A673 (cell line): Measurements from ENCODE around the gene MYOZ3.

ENCODE experiments used
- EZH2 ChIP-seq: fragments of 200-600 bp; sonication (generic); IDR thresholded peaks from 2 replicates; pipeline ENCODE4 v1.6.1; 2017; ENCODE audit warnings: borderline replicate concordance, low read depth, mild to moderate bottlenecking, mixed read lengths, antibody characterized with exemption, low read length; ENCODE audit not compliant: poor library complexity, severe bottlenecking
- TF ChIP-seq, protein P1 (sequence below): fragments of 300-800, 200-600 bp; sonication (generic); conservative IDR thresholded peaks from 2 replicates; pipeline ENCODE4 v1.5.1; 2017; ENCODE audit warnings: low read depth, mild to moderate bottlenecking, antibody characterized with exemption, low read length, moderate library complexity, mixed read lengths

DNA sequence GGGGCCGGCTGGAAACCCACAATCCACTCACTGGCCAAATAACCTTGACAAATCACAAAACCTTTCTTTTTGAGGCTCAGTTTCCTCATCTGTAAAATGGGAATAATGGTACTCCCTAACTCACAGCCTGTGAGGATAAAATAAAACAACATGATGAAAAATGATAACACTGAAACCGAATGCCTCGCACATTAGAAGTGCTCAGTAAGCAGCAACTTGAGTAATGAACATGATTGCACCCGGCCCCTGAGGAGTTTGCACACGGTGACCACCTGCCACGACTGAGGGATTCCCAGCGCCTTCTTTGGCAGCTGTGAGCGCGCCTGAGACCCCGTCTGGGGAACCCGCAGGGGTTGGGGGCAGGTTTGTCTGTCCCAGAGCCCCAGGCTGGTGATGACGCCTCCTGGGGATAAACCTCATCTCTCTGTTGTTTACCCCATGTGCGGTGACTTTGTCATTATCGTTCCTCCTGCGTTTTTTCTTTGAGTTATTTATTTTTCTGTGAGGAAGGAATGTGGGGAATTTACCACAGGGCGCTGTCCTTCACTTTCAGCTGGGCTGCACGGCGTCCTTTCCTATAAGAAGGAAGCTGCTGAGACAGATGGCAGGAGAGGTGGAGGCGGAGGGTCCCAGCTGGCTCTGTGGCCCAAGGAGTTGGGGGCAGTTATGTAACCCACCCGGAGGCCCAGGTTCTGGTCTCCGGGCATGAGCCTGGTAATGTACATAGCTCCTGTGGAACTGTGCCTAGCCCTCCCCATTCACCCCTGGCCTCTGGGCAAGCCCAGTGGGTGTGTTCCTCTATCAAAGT is 23.6 kb upstream of the MYOZ3 start:
- TF ChIP-seq, protein P1, sequence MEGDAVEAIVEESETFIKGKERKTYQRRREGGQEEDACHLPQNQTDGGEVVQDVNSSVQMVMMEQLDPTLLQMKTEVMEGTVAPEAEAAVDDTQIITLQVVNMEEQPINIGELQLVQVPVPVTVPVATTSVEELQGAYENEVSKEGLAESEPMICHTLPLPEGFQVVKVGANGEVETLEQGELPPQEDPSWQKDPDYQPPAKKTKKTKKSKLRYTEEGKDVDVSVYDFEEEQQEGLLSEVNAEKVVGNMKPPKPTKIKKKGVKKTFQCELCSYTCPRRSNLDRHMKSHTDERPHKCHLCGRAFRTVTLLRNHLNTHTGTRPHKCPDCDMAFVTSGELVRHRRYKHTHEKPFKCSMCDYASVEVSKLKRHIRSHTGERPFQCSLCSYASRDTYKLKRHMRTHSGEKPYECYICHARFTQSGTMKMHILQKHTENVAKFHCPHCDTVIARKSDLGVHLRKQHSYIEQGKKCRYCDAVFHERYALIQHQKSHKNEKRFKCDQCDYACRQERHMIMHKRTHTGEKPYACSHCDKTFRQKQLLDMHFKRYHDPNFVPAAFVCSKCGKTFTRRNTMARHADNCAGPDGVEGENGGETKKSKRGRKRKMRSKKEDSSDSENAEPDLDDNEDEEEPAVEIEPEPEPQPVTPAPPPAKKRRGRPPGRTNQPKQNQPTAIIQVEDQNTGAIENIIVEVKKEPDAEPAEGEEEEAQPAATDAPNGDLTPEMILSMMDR = no peak
- no peak for TF ChIP-seq EZH2
